ENCODE measurements around the gene PDIA2.

PDIA2 gene

DNA sequence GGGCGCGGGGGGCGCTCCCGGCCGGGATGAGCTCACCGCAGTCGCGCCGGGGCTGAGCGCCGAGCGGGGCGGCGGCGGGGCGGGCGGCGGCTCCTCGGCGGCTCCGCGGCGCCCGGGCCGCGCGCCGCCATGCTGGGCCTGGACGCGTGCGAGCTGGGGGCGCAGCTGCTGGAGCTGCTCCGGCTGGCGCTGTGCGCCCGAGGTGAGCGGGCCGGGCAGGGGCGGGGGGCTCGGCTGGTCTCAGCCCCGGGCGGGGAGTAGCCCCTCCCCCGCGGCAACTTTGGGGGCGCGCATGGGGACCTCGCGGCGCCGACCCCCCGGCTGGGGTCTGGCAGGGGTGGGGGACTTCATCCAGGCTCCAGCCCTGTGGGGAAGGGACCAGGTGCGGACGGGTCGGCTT, 2.4 kb upstream of the PDIA2 start, which contains the start of gene ARHGDIG:
TSS of gene ARHGDIG (plus strand) at position 40 of the 400 bp plus-strand sequence. CDS start at position 130, 90 bp downstream.
- DNase-seq (ENCODE audit: low read depth): no peak
- peak within 1 kb of the TSS; percentile 19 for H3K4me3 ChIP-seq (replicated peaks; ENCODE audit: low read depth, low read length)
- TF ChIP-seq, protein P1, sequence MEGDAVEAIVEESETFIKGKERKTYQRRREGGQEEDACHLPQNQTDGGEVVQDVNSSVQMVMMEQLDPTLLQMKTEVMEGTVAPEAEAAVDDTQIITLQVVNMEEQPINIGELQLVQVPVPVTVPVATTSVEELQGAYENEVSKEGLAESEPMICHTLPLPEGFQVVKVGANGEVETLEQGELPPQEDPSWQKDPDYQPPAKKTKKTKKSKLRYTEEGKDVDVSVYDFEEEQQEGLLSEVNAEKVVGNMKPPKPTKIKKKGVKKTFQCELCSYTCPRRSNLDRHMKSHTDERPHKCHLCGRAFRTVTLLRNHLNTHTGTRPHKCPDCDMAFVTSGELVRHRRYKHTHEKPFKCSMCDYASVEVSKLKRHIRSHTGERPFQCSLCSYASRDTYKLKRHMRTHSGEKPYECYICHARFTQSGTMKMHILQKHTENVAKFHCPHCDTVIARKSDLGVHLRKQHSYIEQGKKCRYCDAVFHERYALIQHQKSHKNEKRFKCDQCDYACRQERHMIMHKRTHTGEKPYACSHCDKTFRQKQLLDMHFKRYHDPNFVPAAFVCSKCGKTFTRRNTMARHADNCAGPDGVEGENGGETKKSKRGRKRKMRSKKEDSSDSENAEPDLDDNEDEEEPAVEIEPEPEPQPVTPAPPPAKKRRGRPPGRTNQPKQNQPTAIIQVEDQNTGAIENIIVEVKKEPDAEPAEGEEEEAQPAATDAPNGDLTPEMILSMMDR (IDR thresholded peaks at IDR 0.05; ENCODE audit: low read length, missing control alignments): no peak

DNA sequence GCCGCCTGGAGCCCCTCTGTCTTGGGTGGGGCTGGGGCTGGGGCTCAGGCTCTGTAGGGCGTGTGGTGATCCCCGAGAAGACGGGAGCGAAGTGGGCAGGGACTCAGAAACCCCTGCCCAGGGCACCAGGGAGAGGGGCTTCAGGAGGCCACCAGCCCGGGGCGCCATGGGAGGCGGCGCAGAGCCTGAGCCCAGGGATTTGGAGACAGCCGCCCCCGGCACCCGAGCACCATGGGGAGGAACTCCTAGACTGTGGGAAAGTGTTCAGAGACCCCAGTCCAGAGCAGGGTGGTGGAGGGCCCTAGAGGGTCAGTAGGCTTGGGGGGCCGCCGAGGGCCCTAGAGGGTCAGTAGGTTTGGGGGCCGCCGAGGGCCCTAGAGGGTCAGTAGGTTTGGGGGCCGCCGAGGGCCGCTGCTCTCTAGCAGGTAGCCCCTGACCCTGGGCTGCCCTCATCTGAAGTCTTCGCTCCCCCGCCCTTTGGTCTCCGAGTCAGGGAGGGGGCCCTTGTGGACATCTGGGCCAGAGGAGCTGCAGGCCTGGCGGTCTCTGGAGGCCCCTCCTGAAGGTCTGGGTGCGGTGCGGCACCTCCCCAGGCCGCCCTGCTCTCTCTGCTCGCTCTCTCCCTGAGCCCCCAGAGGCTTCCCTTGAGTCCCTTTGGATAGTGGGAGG, 1.8 kb upstream of the PDIA2 start:
- no peak for DNase-seq (ENCODE audit: low read depth)
- H3K4me3 ChIP-seq (replicated peaks; ENCODE audit: low read depth, low read length): peak overlapping the region; percentile 19
- TF ChIP-seq, protein P1 (IDR thresholded peaks at IDR 0.05; ENCODE audit: low read length, missing control alignments): no peak

DNA sequence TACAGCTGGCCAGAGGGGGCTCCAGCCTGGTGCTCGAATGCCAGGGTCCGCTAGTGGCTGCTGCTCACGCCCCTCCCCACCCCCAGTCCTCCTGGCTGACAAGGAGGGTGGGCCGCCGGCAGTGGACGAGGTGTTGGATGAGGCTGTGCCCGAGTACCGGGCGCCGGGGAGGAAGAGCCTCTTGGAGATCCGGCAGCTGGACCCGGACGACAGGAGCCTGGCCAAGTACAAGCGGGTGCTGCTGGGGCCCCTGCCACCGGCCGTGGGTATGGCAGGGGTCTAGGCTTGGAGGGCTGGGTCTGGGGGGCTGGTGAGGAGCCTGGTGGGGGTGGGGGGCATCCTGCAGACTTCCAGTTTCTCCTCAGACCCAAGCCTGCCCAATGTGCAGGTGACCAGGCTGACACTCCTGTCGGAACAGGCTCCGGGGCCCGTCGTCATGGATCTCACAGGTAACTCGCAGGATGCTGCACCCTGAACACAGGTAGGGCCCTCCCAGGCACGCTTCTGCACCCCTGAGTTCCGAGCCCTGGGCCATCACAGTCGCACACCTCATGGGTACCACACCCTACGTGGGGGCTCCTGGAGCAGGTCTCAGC, 1.2 kb upstream of the PDIA2 start:
- TF ChIP-seq, protein P1 (IDR thresholded peaks at IDR 0.05; ENCODE audit: low read length, missing control alignments): no peak
- DNase-seq (ENCODE audit: low read depth): no peak
- no peak overlapping the region for H3K4me3 ChIP-seq (replicated peaks; ENCODE audit: low read depth, low read length)

DNA sequence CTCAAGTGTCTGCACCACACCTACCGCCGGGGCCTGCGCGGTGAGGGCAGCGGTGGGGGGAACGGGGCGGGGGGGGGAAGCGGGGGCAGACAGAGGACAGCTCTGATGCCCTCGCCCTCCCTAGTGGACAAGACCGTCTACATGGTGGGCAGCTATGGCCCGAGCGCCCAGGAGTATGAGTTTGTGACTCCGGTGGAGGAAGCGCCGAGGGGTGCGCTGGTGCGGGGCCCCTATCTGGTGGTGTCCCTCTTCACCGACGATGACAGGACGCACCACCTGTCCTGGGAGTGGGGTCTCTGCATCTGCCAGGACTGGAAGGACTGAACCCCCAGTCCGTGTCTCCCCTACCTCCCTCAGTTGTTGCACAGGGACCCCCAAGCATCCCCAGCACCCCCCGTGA, 473 bp upstream of the PDIA2 start:
- TF ChIP-seq, protein P1 (IDR thresholded peaks at IDR 0.05; ENCODE audit: low read length, missing control alignments): no peak
- no peak for DNase-seq (ENCODE audit: low read depth)
- no peak overlapping the region for H3K4me3 ChIP-seq (replicated peaks; ENCODE audit: low read depth, low read length)

DNA sequence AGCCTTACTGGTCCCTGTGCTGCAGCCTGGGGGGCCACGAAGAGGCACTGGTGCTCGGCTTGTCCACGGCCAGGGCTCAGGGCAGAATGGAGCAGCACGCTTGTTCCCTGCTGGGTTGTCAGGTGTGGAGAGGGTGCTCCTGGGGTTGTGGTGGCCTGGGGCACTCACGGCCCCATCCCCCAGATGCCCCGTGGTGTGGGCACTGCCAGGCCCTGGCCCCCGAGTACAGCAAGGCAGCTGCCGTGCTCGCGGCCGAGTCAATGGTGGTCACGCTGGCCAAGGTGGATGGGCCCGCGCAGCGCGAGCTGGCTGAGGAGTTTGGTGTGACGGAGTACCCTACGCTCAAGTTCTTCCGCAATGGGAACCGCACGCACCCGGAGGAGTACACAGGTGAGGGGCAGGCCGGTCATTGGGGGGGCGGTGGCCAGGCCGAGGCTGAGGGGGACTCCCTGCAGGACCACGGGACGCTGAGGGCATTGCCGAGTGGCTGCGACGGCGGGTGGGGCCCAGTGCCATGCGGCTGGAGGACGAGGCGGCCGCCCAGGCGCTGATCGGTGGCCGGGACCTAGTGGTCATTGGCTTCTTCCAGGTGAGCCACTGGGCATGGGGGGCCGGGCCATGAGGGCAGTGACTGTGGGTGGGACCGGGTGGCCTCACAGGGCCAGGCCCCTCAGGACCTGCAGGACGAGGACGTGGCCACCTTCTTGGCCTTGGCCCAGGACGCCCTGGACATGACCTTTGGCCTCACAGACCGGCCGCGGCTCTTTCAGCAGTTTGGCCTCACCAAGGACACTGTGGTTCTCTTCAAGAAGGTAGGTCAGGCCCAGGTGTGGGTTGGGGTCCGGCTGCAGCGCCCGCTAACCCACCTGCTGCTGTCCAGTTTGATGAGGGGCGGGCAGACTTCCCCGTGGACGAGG, 1.5 kb downstream of the PDIA2 start:
- no peak for DNase-seq (ENCODE audit: low read depth)
- TF ChIP-seq, protein P1 (IDR thresholded peaks at IDR 0.05; ENCODE audit: low read length, missing control alignments): no peak
- no peak overlapping the region for H3K4me3 ChIP-seq (replicated peaks; ENCODE audit: low read depth, low read length)

DNA sequence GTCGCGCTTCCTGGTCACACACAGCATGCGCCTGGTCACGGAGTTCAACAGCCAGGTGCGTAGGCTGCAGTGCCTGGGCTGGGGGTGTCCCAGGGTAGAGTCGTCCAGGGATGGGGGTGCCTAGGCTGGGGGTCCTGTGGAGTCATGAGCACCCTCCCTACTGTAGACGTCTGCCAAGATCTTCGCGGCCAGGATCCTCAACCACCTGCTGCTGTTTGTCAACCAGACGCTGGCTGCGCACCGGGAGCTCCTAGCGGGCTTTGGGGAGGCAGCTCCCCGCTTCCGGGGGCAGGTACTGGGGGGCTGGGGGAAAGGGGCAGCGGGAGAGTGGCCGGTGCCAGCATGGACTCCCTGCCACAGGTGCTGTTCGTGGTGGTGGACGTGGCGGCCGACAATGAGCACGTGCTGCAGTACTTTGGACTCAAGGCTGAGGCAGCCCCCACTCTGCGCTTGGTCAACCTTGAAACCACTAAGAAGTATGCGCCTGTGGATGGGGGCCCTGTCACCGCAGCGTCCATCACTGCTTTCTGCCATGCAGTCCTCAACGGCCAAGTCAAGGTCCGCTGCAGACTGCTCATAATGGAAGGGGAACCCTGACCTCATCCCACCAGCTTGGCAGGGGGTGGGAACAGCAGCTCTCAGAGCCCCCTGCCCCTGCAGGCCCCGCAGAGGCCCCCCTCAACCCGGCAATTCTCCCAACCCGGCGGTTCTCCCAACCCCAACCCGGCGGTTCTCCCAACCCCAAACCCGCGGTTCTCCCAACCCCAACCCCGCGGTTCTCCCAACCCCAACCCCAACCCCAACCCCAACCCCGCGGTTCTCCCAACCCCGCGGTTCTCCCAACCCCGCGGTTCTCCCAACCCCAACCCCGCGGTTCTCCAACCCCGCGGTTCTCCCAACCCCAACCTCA, 2.4 kb downstream of the PDIA2 start:
- no peak overlapping the region for H3K4me3 ChIP-seq (replicated peaks; ENCODE audit: low read depth, low read length)
- no peak for DNase-seq (ENCODE audit: low read depth)
- TF ChIP-seq, protein P1 (IDR thresholded peaks at IDR 0.05; ENCODE audit: low read length, missing control alignments): no peak

Data from fibroblast of pulmonary artery (primary cell).